HG02973 (cell line): ENCODE results near the gene ARL2.

Experiments
- ATAC-seq: cut with Tn5 transposase; IDR thresholded peaks from one replicate; pipeline ENCODE4 v1.9.1; 2021; ENCODE audit warnings: moderate library complexity; ENCODE audit not compliant: unreplicated experiment

ARL2 gene

DNA sequence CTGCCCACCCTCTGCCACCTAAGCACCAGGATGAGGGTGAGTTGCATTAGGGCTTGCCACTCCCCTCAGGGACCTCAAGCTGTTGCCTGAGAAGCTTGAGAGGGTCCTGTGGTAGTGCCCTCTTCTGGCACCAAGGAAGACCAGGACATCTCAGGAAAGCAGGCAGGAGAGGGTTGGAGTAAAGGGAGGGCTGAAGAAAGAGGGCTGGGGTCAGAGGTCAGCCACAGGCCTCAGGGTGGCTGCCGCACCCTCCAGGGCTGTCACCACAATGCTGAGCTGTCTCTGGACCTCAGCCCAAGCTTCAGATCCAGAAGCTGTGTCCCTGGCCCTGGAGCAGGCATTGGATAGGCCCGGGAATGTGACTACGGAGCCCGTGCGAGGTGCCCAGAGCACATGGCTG lies 31.1 kb downstream of the ARL2 start:
- ATAC-seq: no peak

DNA sequence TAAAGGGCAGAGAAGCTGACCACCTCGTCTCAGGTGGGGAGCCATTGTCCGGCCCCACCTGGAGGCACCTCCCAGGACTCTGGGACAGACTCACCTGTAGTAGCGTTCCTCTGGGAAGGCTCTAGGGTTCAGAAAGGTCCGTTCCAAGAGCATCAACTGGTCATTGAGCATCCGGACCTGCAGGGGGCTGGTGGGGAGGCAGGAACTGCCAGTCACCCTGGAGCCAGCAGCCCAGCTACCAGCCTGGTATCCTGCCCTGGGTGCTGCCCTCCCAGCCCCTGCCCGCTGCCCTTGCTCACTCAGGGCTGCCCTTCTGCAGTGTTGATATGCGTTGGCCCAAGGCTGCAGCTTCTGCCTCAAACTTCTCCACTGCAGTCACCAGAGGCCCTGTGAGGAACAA lies 31.8 kb downstream of the ARL2 start:
- no peak for ATAC-seq

DNA sequence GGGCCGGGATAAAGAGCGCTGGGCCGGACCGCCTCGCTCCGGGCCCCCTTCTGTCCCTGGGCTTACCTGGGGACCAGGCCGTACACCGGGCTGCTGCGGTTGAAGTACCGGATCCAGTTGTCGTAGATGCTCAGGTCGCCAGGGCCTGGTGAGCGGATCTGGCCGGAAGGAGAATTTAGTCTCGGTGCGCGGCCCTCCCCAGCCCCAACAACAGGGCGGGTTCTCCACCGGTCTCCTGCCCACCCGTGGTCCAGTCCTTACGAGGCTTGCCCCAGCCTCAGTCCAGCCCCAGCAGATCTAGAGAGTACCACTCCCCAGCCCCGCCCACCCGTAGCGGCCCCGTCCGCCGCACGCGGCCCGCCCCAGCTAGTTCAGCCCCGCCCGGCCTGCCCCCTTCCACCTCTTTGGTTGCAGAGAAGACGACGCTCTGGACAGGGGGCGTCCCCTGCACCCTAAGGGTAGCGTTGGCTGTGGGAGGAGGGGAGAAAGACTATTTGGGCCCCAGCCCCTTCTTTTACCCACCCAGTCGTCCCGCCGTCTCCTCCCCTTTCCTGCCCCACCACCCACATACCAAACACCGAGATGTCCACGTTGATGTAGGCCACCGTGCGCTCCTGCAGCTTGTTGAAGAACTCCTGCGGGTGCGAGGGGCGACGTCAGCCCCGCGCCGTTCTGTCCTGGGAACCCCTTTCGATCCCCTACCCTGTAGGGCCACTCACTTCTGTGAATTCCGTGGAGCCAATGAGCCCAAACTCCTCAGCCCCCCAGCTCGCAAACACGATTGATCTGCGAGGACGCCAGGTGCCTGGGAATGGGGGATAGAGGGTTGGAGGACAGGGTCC lies 33.8 kb downstream of the ARL2 start:
- ATAC-seq: no peak

DNA sequence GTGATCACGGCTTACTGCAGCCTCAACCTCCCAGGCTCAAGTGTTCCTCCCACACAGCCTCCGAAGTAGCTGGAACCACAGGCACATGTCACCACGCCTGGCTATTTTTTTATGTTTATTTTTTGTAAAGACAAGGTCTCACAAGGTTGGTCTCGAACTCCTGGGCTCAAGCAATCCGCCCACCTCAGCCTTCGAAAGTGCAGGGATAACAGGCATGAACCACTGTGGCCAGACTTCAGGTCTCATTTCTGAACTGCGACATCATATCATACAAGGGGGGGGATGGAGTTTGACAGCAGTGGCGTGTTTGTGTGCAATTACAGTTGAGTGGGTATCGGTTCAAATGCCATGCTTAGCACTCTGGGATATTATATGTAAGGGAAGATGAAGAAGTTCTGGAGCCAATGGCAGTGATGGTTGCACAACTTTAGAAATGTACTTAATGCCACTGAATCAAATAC lies 37.5 kb downstream of the ARL2 start:
- ATAC-seq: no peak

DNA sequence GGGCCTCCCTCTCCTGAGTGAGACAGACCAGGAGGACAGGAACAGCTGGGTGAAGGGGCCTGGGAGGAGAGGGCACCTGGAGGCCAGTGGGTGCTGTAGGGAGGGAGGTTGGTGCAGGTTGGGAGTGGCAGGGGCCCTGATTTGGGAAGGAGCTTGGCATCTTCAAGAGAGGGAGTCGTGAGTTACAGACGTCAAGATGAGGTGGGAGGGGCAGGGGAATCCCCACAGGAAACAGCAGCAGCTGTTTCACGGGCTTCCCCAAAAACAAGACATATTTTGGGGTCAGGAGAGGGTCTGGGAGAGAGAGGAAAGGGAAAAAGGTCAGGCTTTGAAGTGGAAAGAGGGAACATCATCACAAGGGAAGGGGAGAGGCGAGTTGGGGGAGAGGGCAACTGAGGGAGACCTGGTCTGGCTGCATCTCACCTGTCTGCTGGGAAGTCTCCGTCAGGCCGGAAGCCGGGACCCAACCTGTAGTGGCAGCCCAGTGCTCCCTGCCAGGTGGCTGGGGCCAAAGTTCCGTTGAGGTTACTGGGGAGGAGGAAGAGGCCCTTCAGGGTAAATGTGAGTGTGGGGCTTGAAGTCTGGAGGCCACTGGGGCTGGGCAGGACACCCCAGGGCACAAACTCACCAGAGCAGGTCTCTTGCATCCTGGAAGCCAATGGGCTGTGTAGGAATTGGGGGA lies 40.0 kb downstream of the ARL2 start:
- no peak for ATAC-seq

DNA sequence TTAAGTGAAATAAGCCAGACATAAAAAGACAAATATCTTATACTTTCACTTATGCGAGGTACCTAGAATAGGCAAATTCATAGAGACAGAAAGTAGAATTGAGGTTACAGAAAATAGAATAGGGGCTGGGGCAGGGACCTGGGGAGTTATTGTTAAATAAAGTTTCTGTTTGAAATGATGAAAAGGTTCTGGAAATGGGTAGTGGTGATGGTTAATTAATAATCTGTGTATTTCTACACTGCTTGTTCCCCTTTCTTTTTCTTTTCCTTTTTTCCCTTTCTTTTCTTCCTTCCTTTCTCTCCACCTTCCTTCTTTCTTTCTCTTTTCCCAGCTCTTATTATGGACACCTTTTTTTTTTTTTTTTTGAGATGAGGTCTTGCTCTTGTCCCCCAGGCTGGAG lies 41.6 kb downstream of the ARL2 start:
- ATAC-seq: no peak

DNA sequence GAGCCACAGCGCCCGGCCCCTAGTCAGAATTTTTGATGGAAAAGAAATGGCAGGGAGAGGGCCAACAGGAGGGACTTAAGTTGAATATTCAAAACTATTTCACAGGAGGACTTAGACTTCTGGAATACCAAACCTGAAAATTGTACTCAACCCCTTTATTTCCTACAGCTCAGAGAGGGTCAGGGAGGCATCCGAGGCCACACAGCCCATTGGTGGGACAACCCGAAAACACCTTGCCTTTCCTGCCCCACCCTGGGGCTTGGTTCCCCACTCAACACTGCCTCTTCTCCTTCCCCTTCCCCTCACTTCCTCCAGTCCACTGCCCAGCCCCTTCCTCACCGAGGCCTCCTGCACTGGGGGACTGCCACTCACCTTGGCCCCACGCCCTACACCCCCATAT lies 43.0 kb downstream of the ARL2 start:
- no peak for ATAC-seq

DNA sequence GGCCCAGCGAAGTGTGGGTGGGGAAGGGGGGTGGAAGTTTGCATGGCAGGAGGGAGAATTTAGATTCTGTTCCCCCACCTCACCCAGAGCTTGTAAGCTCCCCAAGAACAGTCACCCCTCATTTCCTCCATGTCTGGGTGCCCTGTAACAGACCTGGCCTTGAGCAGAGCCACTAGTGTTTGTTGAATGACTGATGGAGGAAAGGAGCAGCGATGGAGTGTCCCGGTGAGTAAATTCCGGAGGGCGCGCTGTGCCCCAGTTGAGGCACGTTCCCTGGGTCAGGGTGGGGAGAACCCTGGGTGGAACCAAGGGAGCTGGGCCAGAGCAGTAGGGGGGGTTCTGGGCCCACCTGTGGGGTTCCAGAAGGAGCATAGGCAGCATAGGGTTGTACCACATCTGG lies 43.6 kb downstream of the ARL2 start:
- ATAC-seq: no peak

DNA sequence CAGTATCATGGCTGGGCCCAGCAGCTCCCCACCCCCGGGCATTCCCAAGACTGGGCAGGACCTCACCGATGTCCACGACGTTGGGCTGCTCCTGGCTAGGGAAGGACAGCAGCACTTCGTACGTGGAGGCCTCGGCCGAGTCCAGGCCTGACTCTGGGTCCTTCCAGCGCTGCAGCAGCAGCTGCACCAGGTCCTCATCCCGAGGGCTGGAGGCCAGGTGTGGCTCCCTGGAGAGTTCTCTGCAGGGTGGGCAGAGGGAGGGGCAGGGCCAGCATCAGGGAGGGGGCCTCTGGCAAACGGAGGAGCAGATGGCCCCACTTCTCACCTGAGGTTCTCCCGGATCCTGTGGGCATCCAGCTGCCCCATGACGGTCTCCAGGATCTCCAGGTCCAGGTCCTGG lies 44.1 kb downstream of the ARL2 start:
- no peak for ATAC-seq

DNA sequence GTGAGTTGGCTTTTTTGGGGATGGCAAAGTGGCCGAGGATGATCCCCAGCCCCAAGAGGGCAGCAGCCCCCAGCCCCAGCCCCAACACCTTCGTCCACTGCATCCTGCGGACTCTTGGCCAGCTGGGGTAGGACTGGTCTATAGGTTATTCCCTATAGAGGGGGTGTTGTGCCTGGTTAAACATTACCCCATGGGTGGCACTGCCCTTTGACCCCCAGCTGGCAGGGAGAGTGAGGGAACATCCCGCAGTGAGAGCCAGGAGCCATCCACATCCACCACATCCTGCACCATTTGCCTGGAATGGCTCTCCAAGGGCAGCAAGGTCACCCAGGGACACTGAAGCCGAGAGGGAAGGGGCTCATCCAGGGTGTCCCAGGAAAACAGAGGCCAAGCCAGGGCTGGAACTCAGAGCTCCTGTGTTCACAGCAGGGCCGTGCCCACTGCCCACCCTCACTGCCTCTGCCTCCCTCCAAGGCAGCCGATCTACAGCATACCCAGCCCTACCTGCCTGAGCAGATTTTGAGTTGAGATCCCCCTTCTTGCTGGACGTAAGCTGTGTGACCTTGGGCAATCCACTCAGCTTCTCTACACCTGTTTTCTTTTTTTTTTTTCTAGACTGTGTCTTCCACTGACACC lies 44.6 kb downstream of the ARL2 start, which contains the start of gene NAALADL1:
Gene NAALADL1, minus strand, starts transcription at position 135 of the 636 bp plus-strand sequence. Its CDS starts 32 bp downstream, at position 103.
- ATAC-seq: no peak

DNA sequence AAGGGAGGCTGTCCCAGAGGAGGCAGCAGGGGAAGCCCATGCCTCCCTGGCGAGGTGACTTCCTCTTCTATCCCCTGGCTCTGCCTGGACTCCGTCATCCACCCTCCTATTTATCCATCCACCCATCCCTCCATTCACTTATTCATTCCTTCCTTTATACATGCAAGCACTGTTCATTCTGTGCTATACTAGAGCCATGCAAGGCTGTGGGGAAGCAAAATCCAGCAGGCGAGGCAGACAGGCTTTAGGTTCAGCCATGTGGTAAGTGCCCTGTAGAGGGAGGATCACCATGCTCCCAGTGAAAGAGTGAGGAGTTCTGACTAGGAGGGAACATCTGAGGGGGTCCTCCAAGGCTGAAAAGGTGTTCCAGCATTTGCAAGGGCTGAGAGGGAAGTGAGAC lies 45.6 kb downstream of the ARL2 start:
- ATAC-seq: no peak

DNA sequence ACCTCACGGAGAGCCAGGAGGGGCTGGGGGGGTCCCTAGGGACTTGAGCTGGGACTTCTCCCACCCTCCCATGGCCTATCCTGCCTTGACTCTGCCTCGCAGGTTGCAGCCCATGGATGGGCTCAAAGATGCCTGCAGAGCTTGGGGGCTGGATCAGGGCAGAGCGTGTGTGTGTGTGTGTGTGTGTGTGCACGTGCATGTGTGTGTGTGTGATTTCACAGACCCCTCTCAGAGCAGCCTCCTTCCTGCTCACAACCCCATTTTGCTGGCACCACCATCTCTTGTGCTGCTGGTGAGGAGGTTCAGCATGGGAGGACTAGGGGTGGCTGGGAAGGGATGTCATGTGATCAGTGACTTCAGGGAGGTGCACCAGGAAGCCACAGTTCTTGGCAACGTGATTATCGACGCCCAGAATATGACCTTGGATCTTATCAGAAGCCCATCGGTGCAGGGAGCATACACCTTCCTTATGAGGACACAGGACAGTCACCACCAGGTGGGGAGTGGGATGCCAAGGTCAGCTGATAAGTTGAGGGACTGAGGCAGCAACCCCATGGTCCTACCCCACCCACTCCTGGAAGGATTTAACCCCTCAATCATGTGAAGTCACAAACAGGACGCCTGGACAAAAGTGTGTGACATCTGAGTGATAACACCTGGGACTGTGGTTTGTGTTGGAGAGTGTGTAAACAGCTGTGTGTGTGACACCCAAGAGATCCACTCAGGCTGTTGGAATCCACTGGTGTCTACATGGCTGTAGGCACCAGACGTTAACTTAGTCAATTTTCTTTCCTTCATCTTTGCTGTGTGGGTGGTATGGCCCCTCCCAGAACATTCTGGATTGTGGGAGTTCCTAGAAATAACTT lies 46.2 kb downstream of the ARL2 start:
- no peak for ATAC-seq

DNA sequence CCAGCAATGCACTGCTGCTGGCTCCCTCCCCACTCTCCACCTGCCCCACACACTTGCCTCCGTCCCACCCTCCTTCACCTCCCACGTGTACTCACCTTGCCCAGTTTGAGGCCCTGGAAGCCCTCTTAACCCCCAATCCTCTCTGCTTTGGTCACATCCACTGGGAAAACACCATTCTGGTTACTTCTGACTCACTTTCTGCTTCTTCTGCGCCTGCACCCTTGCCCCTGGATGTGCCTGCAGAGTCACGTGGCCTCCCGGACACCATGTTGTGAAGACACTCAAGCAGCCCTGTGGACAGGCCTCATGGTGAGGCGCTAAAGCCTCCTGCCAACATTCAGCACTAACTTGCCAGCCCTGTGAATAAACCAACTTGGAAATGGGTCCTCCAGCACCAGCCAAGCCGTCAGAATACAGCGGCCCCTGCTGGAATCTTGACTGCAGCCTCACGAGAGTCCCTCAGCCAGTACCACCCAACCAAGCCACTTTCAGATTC lies 47.0 kb downstream of the ARL2 start:
- no peak for ATAC-seq

DNA sequence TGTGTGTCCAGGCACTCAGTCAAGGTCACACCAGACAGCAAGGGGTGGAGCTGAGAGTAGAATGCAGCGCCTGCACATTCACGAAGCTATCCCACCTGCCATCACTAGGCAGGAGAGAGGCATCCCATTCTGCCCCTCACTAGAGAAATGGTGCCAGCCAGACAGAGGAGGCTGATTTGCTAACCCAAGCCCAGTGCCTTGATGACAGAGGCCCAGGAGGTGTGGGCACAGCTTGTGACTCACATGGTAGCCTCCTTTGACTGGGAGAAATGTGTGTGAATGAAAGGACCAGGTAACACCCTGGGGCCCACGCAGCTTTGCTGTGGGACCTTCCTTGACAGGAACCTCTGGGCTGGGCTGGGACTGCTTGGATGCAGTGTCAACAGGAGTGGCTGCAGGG lies 49.6 kb downstream of the ARL2 start:
- no peak for ATAC-seq

DNA sequence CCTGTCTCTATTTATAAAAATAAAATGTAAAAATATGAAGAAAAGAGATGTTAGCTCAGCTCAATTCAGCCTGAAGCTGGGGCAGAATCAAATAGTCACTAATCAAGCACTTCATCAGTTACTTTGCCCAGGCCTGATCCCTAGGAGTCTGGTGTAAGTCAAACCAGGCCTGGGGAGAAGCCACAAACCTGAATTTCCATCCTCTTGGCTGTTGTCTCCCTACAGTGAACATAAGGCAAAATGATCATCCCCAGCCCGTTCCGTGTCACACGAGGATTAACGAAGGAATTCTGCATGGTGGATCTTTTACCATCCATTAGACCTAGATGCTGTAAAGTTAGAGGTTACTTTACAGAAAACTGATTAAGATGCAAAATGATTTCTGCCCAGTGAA lies 50.9 kb downstream of the ARL2 start:
- no peak for ATAC-seq

DNA sequence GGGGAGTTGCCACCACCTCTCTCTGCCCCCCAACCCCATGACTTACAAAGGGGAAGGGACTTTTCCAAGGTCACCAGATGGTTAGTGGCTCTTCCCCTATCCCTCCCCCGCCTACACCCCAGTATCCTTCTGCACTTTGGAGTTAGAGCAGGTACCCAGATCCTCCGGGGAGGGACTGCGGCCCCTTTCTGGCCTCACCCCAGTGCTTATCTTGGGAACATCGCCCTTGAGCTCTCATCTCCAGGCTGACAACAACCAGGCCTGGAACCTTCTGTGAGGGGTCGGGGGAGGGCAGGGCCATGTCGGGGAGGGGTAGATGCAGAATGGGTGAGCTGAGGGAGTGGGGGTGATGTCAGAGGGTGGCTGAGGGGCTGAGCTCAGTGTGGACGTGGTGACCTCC lies 51.9 kb downstream of the ARL2 start:
- no peak for ATAC-seq

DNA sequence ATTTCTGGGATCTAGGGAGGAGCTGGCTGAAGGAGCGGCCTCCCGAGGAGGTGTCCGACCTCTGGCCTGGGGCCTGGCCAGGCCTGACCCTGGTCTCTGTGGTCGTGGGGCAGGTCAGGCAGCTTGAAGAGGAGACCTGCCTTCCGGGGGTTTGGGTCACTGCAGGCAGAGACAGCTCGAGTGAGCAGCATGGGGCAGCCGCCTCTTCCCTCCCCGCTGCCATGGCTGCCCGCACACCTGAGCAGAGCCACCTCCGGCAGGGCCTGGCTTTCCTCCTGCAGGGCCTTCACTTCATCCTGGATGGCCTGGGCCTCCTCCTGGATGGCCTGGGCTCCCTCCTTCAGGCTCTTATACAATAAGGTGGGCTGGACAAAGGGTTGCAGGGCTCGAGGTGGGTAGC lies 52.4 kb downstream of the ARL2 start:
- no peak for ATAC-seq

DNA sequence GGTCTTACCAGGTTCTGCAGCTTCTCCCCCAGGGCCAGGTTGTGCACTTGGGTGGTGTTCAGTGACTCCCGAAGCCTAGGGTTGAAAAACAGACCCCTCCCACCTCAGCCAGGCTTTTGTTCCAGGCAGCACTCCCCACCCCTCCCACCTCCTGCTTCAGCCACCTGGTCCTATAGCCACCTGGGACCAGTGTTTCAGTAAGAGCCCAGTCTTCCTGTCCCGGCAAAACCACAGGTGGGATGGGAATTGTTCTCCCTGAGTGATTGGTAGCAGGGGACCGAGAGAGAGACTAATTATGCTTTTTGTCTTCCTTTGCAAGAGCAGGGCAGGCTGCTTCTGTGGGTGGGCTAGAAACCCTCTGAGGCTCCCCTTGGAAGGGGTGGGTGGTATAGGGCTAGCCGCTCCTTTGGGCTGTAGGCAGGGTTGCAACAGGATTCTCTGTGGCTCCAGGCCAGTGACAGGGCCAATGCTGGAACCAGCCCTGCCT lies 52.9 kb downstream of the ARL2 start:
- no peak for ATAC-seq

DNA sequence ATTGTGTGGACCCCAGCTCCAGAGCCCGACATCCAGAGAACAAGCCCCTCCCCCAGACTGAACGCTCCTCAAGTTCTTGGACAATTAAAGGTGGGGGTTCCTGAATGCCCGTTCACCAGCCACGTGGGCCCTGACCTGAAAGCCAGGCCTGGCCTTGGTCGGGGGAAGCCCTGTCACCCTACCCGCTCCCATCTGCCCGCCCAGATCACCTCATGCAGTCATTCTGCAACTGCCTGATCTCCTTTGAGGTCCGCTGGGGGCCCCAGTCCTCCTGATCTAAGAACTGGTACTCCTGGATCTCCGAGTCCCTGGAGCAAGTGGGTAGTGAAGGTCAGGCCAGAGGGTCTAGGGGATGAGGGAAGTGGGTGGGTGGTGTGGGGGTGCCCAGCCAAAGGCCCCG lies 53.5 kb downstream of the ARL2 start:
- no peak for ATAC-seq

DNA sequence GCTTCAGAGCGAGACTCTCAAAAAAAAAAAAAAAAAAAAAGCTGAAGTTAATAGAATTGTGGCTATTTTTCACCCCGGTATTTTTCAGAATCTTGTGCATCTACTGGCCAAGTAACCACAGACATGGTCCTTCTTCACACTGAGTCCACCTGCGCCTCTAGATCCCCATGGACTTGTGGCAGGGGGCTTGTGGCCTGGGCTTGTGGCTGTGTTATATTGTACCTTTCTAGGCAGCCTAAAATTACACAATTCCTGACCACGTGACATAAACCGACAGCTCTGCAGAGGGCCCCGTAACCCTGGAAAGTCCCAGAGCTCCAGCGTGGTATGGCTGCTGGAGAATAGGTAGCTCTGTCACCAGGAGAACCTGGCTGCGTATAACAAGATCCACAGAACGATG lies 55.3 kb downstream of the ARL2 start:
- no peak for ATAC-seq
